HG03066 (cell line): ENCODE measurements around the gene CHST2.

Experiments used
- ATAC-seq: cut with Tn5 transposase; IDR thresholded peaks from one replicate; pipeline ENCODE4 v1.9.1; 2021; ENCODE audit warnings: low read depth; ENCODE audit not compliant: unreplicated experiment

CHST2 gene

GRCh38 chr3:143165211-143165610, 45.6 kb downstream of the CHST2 start:
- peak; percentile 35 for ATAC-seq

GRCh38 chr3:143165612-143166285, 46.2 kb downstream of the CHST2 start:
- peak; percentile 67 for ATAC-seq

GRCh38 chr3:143166376-143166775, 46.8 kb downstream of the CHST2 start:
- no peak for ATAC-seq

GRCh38 chr3:143167969-143168854, 48.6 kb downstream of the CHST2 start:
- ATAC-seq, result no peak

GRCh38 chr3:143168855-143169192, 49.3 kb downstream of the CHST2 start:
- no peak for ATAC-seq

- no peak for ATAC-seq
These were observed 50.5 kb downstream of the CHST2 start for GRCh38 chr3:143170074-143170473.

- ATAC-seq, result peak; percentile 16
These were observed 51.1 kb downstream of the CHST2 start for GRCh38 chr3:143170676-143171075.

GRCh38 chr3:143171141-143171980, 51.8 kb downstream of the CHST2 start:
- peak; percentile 89 for ATAC-seq

GRCh38 chr3:143172062-143172794, 52.7 kb downstream of the CHST2 start:
- no peak for ATAC-seq

- no peak for ATAC-seq
These were observed 53.2 kb downstream of the CHST2 start for GRCh38 chr3:143172795-143173145.

GRCh38 chr3:143173242-143173641, 53.7 kb downstream of the CHST2 start:
- ATAC-seq, result no peak
